ENCODE measurements around the gene LEUTX. TPM values are rescaled to one million over a fixed set of nuclear protein-coding genes. Genes with fewer than 3 reads are reported as not detected.

The LEUTX gene
- total and polyA plus RNA-seq, 8 donors: not detected

GRCh38 chr19:39735688-39736087 lies 43.0 kb upstream of the LEUTX start:
- TF ChIP-seq POLR2AphosphoS5 (IDR thresholded peaks at IDR 0.05): no peak
- no peak for TF ChIP-seq CTCF (IDR thresholded peaks at IDR 0.05)
- no peak for TF ChIP-seq POLR2A (IDR thresholded peaks at IDR 0.05)
- no peak for TF ChIP-seq EP300 (IDR thresholded peaks at IDR 0.05)
- Histone ChIP-seq H3K4me3 (no peak overlapping the region), H3K27me3 (peaks cover 0 to 6% (median 0%) of the 10 kb centered on the region in 3 donors), H3K9me3 (no peaks in the 10 kb centered on the region), H3K27ac (no peak overlapping the region), H3K4me1 (no peaks in the 10 kb centered on the region), H3K36me3 (no peaks in the 10 kb centered on the region)
- WGBS, 5 donors: 37 to 63% (median 45%) methylated on average over 3 of the region's 3 CpGs
- intact Hi-C loops (cut with DNase I; ENCODE audit: low total_unique reads): no loop called here
- no peak for DNase-seq

GRCh38 chr19:39736088-39736487 lies 42.6 kb upstream of the LEUTX start:
- H3K9me3 ChIP-seq: no peaks in the 10 kb centered on the region
- H3K27ac ChIP-seq: no peak overlapping the region
- H3K27me3 ChIP-seq: peaks cover 0 to 6% (median 0%) of the 10 kb centered on the region in 3 donors
- 60 to 77% (median 63%) methylated on average over 5 of the region's 5 CpGs for WGBS, 5 donors
- no peaks in the 10 kb centered on the region for H3K4me1 ChIP-seq
- DNase-seq: no peak
- H3K4me3 ChIP-seq: no peak overlapping the region
- intact Hi-C loops (cut with DNase I; ENCODE audit: low total_unique reads): no loop called here
- H3K36me3 ChIP-seq: no peaks in the 10 kb centered on the region
- TF ChIP-seq POLR2AphosphoS5 (IDR thresholded peaks at IDR 0.05) (no peak), POLR2A (IDR thresholded peaks at IDR 0.05) (no peak), CTCF (IDR thresholded peaks at IDR 0.05) (no peak), EP300 (IDR thresholded peaks at IDR 0.05) (no peak)

DNA sequence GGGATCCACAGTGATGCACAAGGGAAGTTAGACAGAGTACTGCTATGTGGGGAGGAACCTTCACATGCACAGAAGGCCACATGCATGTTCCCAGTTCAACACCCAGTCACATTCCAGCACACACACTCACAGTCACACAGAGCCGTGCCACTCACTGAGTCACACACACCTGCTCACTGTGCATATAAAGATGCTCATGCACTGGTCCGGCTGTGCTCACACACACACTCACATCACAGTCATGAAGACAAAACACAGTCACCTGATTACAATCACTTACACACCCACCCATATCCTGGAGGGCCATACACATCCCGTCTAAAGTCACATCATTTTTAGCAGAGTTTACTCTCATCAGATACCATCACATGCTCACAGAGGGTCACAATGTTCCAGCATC lies 41.3 kb upstream of the LEUTX start:
- Histone ChIP-seq H3K27ac (no peak overlapping the region), H3K4me1 (no peaks in the 10 kb centered on the region), H3K9me3 (no peaks in the 10 kb centered on the region), H3K4me3 (no peak overlapping the region), H3K27me3 (peaks cover 0 to 6% (median 0%) of the 10 kb centered on the region in 3 donors), H3K36me3 (no peaks in the 10 kb centered on the region)
- TF ChIP-seq POLR2AphosphoS5 (IDR thresholded peaks at IDR 0.05) (no peak), POLR2A (IDR thresholded peaks at IDR 0.05) (no peak), CTCF (IDR thresholded peaks at IDR 0.05) (no peak), EP300 (IDR thresholded peaks at IDR 0.05) (no peak)
- WGBS, 5 donors: 68 to 80% (median 70%) methylated on average over 3 of the region's 3 CpGs
- intact Hi-C loops (cut with DNase I; ENCODE audit: low total_unique reads): no loop called here
- DNase-seq: no peak

DNA sequence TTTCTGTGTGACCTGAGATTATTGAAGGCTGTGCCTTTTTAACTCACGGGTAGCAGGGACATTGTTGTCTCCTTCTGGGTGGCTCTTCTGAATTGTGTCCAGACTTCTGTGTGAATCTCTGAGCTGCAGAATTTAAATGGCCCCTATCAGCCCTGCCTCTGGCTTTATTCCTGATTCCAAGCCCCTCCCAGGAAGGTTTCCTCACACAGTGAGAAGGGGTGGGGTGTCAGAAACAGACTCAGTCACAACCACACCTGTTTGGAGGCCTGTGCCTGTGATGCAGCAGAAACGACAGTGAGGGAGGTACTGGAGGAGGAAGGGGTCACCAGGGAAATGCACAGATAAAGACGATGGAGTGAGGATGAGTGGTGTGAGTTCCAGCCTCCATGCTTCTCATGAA lies 40.8 kb upstream of the LEUTX start, which contains the start of gene CLC:
Gene CLC, minus strand, starts transcription at position 139 of the 400 bp plus-strand sequence. Its CDS starts 77 bp downstream, at position 62.
- intact Hi-C loops (cut with DNase I; ENCODE audit: low total_unique reads): no loop called here
- no peak within 1 kb of the TSS for H3K4me3 ChIP-seq
- 37 to 49% (median 42%) methylated on average over 3 of the region's 3 CpGs for WGBS, 5 donors
- no peak for DNase-seq
- H3K27me3 ChIP-seq: peaks cover 0 to 6% (median 0%) of the 10 kb centered on the region in 3 donors
- H3K36me3 ChIP-seq: no peaks in the 10 kb centered on the region
- no peaks in the 10 kb centered on the region for H3K4me1 ChIP-seq
- no peak for TF ChIP-seq CTCF (IDR thresholded peaks at IDR 0.05)
- no peak for TF ChIP-seq EP300 (IDR thresholded peaks at IDR 0.05)
- no peak for TF ChIP-seq POLR2A (IDR thresholded peaks at IDR 0.05)
- TF ChIP-seq POLR2AphosphoS5 (IDR thresholded peaks at IDR 0.05): no peak
- H3K9me3 ChIP-seq: no peaks in the 10 kb centered on the region
- H3K27ac ChIP-seq: no peak within 1 kb of the TSS

Measured in stomach (tissue), 9 donors.